ENCODE results near the gene NTNG2.

NTNG2 gene

GRCh38 chr9:132235894-132236661 is 74.2 kb downstream of the NTNG2 start:
- Histone ChIP-seq H3K9me2 (replicated peaks; ENCODE audit: insufficient read depth, low read length) (no peaks in the 10 kb centered on the region), H4K20me1 (ENCODE audit: low read depth, low read length) (no peaks in the 10 kb centered on the region), H3K4me2 (ENCODE audit: low read depth, low read length, poor library complexity, severe bottlenecking) (no peak overlapping the region), H3K79me2 (ENCODE audit: insufficient read depth, low read length) (no peaks in the 10 kb centered on the region), H3K9me3 (ENCODE audit: insufficient read depth, low read length) (no peaks in the 10 kb centered on the region), H3K4me3 (ENCODE audit: insufficient read depth, low read length, poor library complexity, severe bottlenecking) (no peak overlapping the region), H2AFZ (ENCODE audit: low read depth, low read length, severe bottlenecking) (no peak overlapping the region), H3K9ac (ENCODE audit: low read length) (no peak overlapping the region), H3K36me3 (ENCODE audit: low read length) (no peaks in the 10 kb centered on the region), H3K27ac (ENCODE audit: low read depth, low read length) (no peak overlapping the region), H3K27me3 (ENCODE audit: low read length) (no peaks in the 10 kb centered on the region), H3F3A (ENCODE audit: insufficient read depth) (no peaks in the 10 kb centered on the region)
- TF ChIP-seq EZH2phosphoT487 (conservative IDR thresholded peaks at IDR 0.05; ENCODE audit: low read length) (no peak), CTCF (IDR thresholded peaks at IDR 0.05; ENCODE audit: insufficient read depth, low read length, poor library complexity, severe bottlenecking) (peak; percentile 98)

DNA sequence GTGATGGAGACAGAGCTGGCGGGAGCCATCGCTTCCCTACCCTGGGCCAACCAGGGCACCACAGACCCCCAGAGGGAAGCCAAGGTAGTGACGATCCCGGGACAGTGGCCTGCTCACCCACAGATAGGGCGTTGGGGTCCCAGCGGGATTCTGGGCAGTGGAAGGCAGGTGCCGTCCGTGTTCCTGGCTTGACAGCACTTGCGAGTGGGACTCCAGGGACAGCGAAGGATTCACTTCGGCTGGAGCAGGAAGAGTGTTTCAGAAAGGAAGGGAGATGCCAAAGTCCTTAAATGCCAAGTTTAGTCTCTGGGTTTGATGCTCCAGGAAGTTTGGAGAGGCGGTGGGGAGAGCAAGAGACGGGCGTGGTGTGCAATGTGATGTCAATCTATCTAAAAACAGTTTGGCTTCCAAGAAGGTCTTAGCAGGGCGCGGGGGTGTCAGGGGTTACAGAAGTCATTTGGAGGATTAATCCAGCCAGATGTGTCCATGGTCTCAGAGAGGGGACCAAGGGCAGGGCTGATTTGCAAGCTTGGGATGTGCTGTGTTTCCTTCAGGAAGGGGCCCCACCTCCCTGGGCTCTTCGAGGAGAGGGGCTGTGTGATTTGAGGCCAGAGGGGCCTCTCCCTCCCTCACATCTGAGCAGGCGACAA is 74.9 kb downstream of the NTNG2 start:
- Histone ChIP-seq H3K4me2 (ENCODE audit: low read depth, low read length, poor library complexity, severe bottlenecking) (no peak overlapping the region), H3F3A (ENCODE audit: insufficient read depth) (no peaks in the 10 kb centered on the region), H3K27ac (ENCODE audit: low read depth, low read length) (no peak overlapping the region)

GRCh38 chr9:132237481-132237880 is 75.6 kb downstream of the NTNG2 start:
- no peak overlapping the region for H3K27ac ChIP-seq (ENCODE audit: low read depth, low read length)
- H3K4me2 ChIP-seq (ENCODE audit: low read depth, low read length, poor library complexity, severe bottlenecking): no peak overlapping the region

More for the DNA sequence above, 74.9 kb downstream of the NTNG2 start:
- TF ChIP-seq EZH2phosphoT487 (conservative IDR thresholded peaks at IDR 0.05; ENCODE audit: low read length): no peak
- TF ChIP-seq CTCF (IDR thresholded peaks at IDR 0.05; ENCODE audit: insufficient read depth, low read length, poor library complexity, severe bottlenecking): peak; percentile 38
- H3K4me3 ChIP-seq (ENCODE audit: insufficient read depth, low read length, poor library complexity, severe bottlenecking): no peak overlapping the region
- no peaks in the 10 kb centered on the region for H3K27me3 ChIP-seq (ENCODE audit: low read length)
- no peaks in the 10 kb centered on the region for H3K9me3 ChIP-seq (ENCODE audit: insufficient read depth, low read length)
- H3K9ac ChIP-seq (ENCODE audit: low read length): no peak overlapping the region
- no peaks in the 10 kb centered on the region for H3K79me2 ChIP-seq (ENCODE audit: insufficient read depth, low read length)
- no peaks in the 10 kb centered on the region for H3K36me3 ChIP-seq (ENCODE audit: low read length)
- H2AFZ ChIP-seq (ENCODE audit: low read depth, low read length, severe bottlenecking): no peak overlapping the region
- H3K9me2 ChIP-seq (replicated peaks; ENCODE audit: insufficient read depth, low read length): no peaks in the 10 kb centered on the region
- H4K20me1 ChIP-seq (ENCODE audit: low read depth, low read length): no peaks in the 10 kb centered on the region

More at GRCh38 chr9:132237481-132237880, 75.6 kb downstream of the NTNG2 start:
- no peaks in the 10 kb centered on the region for H3K9me2 ChIP-seq (replicated peaks; ENCODE audit: insufficient read depth, low read length)
- no peak overlapping the region for H2AFZ ChIP-seq (ENCODE audit: low read depth, low read length, severe bottlenecking)
- H4K20me1 ChIP-seq (ENCODE audit: low read depth, low read length): no peaks in the 10 kb centered on the region
- no peaks in the 10 kb centered on the region for H3F3A ChIP-seq (ENCODE audit: insufficient read depth)
- no peaks in the 10 kb centered on the region for H3K27me3 ChIP-seq (ENCODE audit: low read length)
- no peaks in the 10 kb centered on the region for H3K79me2 ChIP-seq (ENCODE audit: insufficient read depth, low read length)
- TF ChIP-seq CTCF (IDR thresholded peaks at IDR 0.05; ENCODE audit: insufficient read depth, low read length, poor library complexity, severe bottlenecking) (no peak), EZH2phosphoT487 (conservative IDR thresholded peaks at IDR 0.05; ENCODE audit: low read length) (no peak)
- no peaks in the 10 kb centered on the region for H3K9me3 ChIP-seq (ENCODE audit: insufficient read depth, low read length)
- H3K4me3 ChIP-seq (ENCODE audit: insufficient read depth, low read length, poor library complexity, severe bottlenecking): no peak overlapping the region
- H3K9ac ChIP-seq (ENCODE audit: low read length): no peak overlapping the region
- no peaks in the 10 kb centered on the region for H3K36me3 ChIP-seq (ENCODE audit: low read length)

Data from SU-DHL-6 (cell line).